Epithelial cell of prostate (primary cell): ENCODE measurements around the gene S100A3.
"Not testable (repeated sequence)": the region's sequence is repeated elsewhere in the genome, so short reads cannot be mapped to it uniquely, and the experiment has no call there.

Experiments used
- DNase-seq: peaks from one replicate; pipeline ENCODE4 v3.0.0-alpha.2; 2011; ENCODE audit warnings: low read depth, low spot score
- H3K27ac ChIP-seq: fragments of 450-650 bp; 2 replicates; pipeline ENCODE4 v1.5.1; 2017; ENCODE audit warnings: mild to moderate bottlenecking

The S100A3 gene

DNA sequence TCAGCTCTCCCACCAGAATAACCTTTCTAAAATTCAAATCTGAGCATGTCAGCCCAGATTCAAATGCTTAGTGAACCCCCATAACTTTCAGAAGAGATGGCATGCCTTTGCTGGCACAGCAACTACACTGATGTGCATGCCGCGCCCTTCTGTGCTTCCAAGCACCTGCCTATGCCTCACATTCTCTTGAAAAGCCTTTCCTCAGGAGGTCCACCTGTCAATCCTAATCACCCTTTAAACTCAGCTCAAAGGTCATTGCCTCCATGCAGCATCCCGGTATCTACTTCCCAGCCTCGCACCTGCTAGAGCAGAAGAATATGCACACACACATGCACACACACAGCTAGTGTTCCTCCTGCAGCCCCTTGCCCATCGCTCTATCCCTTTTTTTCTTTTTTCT, 21.8 kb upstream of the S100A3 start:
- no peak for DNase-seq
- H3K27ac ChIP-seq, result no peak overlapping the region

DNA sequence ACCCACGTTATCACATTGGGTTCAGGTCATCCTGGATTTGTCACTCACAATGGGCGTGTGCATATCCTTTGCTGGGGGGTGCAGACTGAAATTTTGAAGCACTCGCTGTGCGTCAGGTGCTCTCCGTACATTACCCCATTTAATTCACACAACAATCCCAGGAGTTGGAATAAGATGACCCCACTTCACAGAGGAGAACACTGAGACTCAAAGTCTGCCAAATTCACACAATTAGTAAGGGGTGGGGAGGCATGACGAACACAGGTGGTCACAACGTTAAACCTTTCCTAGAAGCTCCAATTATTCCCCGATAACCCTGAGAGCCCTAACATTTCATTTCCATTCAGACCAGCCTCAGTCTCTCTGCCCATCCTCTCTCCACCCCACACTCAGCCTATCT, 20.4 kb upstream of the S100A3 start:
- no peak for DNase-seq
- H3K27ac ChIP-seq, result peak overlapping the region; percentile 100

DNA sequence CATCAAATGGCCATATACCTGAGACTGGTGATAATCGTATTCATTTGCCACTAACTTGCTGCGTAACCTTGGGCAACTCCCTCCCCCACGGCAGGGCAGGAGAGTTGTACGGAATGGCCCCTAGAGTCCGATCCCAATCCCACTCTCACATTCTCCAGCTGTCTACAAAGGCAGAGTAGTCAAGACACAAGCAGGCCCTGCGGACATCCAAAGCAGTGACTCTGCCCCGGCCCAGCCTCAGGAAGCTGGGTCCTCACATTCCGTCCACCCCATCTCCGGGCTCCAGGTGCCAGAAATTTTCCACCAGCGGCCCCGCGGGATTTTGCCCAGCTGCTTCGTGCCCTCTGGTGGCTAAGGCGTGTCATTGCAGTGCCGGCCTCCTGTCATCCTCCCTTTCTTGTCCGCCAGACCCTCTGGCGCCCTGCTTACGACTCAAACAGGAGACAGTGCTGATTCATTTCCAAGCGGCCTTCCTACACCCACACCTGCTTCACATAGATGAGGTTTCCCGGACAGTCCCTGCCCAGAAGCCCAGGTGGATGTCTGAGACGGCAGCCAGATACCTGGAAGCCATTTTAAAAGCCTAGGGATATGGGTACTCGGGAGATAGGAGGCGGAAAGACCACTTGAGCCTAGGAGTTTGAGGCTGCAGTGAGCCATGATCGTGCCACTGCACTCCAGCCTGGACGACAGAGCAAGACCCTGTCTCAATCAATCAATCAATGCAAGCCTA, 19.5 kb upstream of the S100A3 start:
- peak; percentile 91 for DNase-seq
- H3K27ac ChIP-seq, result peak overlapping the region; percentile 100

DNA sequence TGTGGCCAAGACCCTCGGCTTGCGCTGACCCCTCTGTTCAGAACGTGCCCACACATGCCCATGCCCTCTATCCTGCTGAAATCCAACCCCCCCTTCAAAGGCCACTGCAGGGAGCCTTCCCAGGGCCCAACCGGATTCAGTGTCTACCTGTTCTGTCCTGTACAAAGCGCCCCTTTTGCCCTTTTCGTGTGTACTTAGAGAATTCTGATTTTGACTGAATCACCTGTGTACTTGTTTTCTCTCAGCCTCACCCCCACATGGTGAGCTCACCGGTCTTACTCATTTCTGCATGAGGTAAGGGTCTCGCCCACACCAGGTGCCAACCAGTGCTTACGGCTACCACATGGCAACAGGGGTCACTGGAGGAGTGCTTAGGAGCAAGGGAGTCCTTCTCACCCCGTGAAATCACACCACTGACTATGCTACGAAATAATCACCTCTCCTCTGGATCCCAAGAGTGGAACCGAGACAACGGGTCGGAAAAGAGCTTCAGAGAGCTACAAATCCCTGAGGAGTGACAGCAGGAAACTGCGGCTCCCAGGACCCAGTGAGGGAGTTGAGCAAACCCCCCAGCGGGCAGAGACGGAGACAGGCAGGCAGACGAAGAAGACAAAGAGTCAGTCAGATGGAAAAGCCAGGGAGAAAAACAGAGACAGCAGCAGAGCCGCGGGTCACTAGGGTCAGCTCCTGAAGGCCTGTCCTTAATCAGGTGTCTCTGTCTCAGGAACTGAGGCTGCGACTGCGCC, 18.7 kb upstream of the S100A3 start:
- H3K27ac ChIP-seq, result peak overlapping the region; percentile 100
- peak; percentile 99 for DNase-seq

DNA sequence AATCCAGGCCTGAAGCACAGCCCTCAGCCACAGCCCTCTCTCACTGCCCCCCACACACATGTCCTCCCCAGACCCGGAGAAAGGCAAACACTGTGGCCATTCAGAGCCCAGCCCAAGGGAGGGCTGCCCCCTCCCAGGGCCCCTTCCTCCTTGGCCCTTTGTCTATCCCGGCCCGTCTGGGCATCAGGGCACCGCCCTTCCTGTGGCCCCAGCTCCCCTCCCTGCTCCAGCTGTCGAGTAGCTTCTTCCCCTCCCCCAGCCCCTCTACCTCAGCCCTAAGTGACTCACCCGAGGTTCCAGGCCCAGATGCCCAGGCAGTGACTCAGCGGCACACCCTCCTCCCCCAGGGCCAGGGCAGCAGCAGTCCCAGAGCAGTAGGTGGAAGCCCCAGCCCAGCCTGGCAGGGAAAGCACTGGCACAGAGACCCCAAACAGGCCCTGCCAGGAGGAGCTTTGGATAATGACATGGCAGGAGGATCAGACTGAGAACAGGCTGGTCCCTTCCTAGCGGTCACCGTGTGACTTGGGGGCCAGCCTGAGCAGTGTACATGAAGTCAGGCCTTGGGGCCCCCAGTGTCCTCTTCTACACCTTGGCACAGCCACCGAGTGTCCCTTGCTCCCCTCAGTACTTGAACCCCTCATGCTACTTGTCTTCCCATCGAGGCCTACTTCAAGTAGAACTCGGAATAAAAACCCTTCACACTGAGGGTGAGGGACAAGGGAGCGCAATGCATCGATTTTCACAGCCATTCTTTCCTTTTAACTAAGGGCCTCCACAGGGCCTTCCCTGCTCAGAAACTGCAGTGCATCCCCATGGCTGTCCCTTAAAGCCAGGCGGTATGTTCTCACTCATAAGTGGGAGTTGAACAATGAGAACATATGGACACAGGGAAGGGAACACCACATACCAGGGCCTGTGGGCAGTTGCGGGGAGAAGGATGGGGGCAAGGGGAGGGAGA, 17.6 kb upstream of the S100A3 start:
- H3K27ac ChIP-seq, result peak overlapping the region; percentile 100
- DNase-seq, result peak; percentile 98

DNA sequence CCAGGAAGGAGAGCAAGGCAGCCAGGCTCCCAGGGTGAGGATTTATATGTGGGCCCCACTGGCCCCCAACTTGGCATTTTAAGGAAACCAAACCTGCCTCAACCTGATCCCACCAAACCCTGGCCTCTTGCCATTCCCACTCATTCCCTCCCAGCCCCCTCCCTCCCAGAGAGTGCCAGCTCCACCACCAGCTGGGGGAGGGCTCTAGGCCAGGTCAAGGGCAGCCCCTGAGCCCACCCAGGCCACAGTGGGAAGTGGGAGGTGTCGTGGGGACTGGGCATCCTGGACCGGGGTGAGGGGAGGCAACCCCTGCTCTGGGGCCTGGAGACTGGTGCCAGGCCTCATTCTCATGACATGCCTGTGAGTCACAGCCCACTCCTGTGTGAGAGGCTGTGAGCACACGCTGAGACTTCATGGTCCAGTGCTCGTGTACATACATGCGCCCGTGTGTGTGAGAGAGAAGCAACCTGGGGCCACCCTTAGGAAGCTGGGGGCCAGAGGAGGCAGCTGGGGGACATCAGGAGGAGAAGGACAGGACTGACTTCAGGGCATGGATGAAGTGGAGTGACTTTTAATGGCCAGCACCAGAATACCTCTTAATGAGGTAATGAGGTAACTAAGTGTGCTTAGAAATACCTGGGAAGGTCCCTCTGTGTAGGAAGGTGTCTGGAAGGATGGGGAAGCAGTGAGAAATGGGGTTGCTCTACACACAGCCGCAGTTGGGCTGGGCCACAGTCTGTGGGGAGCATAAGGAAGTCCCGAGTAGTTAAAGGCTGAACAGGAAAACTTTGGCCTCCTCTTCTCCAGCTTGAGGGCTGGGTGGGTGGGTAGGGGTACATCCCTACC, 16.7 kb upstream of the S100A3 start, which contains the start of gene S100A2:
Gene S100A2 (minus strand): TSS at position 316 of the 846 bp plus-strand sequence. CDS start 1,967 bp downstream, outside the sequence.
- peak; percentile 99 for DNase-seq
- H3K27ac ChIP-seq, result peak within 1 kb of the TSS; percentile 100

DNA sequence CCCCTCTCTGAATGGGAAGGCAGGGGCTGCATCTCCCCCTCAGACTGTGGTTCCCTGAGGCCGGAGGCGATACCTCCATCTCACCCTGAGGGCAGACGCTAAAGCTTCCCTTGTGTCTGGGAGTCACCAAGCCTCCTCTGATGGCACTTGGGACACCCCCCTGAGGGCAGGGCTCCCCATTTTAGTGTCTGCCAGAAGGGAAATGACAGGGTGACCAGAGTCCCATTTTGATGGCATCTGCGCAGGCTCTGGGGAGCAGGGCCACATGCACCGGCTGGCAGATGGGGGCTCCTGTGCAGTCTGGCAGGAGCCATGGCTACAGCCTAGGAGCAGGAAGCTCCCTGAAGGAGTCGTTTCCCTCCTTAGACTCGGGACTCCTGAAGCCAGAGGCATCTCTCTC, 14.9 kb upstream of the S100A3 start:
- peak overlapping the region; percentile 100 for H3K27ac ChIP-seq
- DNase-seq, result no peak

DNA sequence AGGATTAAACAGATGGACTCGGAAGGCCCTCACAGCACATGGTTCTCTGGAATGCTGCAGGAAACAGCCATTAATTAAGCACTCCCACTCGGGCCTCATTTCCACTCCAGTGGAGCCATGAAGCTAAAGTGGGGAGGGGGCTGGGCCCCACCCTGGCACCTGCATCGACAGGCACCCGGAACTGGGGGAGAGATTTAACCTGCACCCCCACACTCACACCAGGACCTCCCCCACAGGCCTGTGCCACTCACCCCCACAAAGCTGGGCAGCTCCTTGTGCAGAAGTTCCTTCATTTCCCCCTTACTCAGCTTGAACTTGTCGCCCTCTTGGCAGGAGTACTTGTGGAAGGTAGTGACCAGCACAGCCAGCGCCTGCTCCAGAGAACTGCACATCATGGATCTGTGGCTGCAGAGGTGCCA, 14.4 kb upstream of the S100A3 start:
- DNase-seq, result no peak
- H3K27ac ChIP-seq, result peak overlapping the region; percentile 100

DNA sequence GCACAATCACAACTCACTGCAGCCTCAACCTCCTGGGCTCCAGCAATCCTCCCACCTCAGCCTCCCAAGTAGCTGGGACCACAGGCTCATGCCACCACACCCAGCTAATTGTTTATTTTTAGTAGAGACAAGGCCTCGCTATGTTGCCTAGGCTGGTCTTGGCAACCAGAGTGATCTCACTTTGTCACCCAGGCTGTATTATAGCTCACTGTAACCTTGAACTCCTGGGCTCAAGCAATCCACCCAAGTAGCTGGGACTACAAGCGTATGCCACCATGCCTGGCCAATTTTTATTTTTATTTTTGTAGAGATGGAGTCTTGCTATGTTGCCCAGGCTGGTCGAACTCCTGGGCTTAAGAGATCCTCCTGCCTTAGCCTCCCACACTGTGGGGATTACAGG, 13.0 kb upstream of the S100A3 start:
- H3K27ac ChIP-seq, result peak overlapping the region; percentile 100
- DNase-seq, result not testable (repeated sequence)

DNA sequence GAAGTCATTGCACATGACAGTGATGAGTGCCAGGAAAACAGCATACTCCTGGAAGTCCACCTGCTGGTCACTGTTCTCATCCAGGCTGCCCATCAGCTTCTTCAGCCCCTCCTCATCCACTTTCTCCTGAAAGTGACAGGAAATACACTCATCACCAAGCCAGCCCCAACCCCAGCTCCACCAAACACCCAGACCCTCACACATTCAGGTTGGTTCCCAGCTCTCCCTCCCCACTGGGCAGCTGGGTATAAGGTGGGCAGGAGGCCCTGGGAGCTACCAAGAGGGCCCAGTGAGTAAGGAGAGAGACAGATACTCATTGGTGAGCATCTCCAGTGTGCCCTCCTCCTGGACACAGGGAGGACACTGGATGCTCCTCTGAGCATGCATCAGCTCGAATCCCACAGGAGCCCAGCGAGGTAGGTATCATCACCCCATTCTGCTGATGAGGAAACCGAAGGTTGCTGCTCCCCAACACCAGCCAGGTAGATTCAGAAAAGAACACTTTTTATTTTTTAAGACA, 12.5 kb upstream of the S100A3 start:
- DNase-seq, result peak; percentile 60
- peak overlapping the region; percentile 100 for H3K27ac ChIP-seq

DNA sequence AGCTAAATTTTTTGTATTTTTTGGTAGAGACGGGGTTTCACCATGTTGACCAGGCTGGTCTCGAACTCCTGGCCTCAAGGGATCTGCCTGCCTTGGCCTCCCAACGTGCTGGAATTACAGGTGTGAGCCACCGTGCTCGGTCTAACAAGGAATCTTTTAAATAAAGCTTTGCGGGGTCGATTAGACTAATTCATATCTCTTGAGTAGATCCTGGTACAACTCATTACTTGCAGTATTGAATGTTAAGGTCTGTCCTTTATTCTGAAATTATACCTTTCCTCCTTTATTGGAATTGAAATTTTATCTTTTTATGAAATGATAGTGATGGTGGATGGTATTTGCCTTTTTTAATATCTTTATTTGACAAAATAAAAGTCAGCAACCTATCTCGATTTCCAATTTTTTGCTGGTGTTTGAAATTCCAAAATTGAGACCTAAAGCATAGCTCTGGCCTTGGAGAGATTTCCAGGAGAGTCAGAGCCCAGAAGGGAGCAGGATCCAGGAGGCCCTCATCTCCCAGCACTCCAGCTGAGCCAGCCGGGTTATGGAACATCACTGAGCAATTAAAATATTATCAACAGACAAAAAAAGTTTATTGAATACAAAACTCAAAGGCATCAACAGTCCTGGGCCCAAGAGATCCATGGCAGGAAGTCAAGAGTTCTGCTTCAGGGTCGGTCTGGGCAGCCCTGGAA, 11.9 kb upstream of the S100A3 start:
- DNase-seq, result no peak
- peak overlapping the region; percentile 100 for H3K27ac ChIP-seq

DNA sequence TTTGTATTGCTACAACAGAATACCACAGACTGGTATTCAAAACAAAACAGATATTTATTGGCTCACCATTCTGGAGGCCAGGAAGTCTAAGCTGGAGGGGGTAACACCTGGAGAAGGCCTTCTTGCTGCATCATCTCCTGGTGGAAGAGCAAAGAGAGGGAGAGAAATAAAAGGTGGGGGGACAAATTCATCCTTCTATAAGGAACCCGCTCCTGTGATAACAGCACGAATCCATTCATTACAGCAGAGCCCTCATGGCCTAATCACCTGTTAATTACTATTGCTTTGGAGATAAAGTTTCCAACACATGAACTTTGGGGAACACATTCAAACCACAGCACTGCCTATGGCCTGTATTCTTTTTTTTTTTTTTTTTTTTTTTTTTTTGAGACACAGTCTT, 11.2 kb upstream of the S100A3 start:
- H3K27ac ChIP-seq, result peak overlapping the region; percentile 100
- DNase-seq, result no peak

DNA sequence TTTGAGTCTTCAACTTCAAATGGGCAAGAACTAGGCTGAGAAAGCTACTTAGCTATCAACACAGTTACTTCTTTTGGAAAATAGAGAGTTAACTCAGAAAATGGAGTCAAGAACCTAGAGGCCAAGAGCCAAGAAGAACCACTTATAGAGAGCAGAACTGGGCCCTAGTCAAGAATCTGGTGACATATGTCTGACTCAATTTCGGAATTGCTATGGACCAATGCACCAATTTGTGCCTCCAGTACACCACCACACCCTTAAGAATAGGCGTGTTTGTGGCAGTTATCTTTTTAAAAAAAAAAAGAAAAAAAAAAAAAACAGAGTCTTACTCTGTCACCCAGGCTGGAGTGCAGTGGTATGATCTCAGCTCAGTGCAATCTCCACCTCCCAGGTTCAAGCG, 8.8 kb upstream of the S100A3 start:
- no peak for DNase-seq
- H3K27ac ChIP-seq, result peak overlapping the region; percentile 100

DNA sequence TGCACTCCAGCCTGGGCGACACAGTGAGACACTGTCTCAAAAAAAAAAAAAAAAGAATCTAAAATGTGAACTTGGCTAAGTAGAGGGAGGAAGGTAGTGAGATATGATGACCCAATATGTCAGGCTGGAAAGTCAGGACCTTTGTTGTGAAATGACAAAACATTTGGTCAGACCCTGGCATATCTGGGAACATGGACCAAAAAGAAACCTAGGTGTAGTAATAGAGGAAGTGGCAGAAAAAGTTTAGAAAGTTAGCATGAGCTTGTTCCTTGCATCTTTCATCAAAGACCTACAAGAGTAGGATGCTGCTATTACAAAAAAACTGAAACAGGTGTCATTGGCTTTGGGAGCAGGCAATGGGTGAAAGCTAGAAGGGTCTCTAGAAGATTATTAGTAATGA, 7.3 kb upstream of the S100A3 start:
- peak overlapping the region; percentile 100 for H3K27ac ChIP-seq
- no peak for DNase-seq

DNA sequence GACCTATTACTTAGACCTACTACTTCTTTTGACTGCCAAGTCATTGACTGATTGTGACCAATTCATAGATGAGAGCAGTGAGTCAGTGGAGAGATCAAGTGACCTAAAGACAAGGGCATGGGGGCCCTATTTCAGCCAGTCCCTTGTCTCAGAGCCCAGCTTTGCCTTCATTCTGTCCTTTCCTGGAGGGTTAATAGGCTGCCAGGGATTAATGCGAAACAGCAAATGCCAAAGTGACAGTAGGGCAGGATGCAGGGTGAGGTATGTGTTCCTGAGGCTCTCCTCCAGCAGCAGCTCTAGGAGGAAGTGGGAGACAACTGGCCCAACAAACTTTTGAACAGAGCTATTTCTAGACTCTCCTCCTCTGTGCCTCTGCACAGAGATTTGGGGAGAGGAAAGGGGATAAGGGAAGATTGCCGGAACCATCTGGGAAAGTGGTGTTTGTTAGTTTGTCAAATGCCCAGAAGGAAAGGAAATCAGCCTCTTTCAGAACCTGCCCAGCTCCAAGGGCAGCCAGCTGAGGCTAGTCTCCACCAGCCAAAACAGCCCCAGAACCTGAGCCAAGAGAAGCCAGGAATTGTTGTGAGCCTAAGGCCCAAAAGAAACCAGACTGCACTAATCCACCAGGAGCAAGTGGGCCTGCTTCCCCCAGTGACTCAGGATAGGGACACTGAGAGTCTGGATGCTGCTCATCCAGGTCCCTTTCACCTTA, 4.9 kb upstream of the S100A3 start:
- DNase-seq, result no peak

DNA sequence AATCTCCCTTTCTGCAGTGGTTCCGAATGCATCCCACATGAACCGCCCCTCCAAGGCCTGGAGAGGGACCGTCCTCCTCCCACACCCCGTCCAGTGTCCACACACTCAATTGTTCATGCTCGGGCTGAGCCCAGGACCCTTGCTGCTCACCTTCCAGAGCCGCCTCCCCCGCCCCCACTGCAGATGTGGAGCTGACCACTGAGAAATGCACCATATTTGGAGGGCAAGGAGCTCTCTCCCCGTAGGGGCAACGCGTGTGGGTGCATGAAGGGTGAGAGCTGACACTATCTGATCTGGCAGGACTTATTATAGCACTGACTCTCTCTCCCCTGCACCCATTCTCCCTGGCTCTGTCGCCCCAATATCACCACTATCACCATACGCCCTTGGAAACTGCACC, 4.0 kb upstream of the S100A3 start:
- H3K27ac ChIP-seq, result no peak overlapping the region
- no peak for DNase-seq

More for the DNA sequence above, 4.9 kb upstream of the S100A3 start:
- H3K27ac ChIP-seq, result peak overlapping the region; percentile 50

DNA sequence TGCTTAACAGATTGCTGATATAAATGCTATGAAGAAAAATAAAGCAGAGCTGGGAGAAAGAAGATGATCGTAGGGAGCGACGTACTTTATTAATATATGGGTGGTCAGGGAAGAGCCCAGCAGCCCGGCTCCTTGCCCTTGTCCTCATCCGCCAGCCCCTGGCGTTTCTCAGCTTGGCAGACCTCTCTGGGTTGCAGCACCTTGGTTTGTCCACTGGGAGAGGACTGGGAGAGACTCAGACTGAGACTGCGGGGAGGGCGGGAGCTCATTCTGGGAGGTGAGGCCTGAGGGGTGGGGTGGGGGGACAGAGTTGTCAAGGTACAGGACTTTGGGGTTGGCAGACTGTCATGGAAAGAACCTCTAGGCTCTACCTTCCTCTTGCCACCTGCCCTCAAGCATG, 3.3 kb upstream of the S100A3 start:
- no peak overlapping the region for H3K27ac ChIP-seq
- DNase-seq, result no peak

DNA sequence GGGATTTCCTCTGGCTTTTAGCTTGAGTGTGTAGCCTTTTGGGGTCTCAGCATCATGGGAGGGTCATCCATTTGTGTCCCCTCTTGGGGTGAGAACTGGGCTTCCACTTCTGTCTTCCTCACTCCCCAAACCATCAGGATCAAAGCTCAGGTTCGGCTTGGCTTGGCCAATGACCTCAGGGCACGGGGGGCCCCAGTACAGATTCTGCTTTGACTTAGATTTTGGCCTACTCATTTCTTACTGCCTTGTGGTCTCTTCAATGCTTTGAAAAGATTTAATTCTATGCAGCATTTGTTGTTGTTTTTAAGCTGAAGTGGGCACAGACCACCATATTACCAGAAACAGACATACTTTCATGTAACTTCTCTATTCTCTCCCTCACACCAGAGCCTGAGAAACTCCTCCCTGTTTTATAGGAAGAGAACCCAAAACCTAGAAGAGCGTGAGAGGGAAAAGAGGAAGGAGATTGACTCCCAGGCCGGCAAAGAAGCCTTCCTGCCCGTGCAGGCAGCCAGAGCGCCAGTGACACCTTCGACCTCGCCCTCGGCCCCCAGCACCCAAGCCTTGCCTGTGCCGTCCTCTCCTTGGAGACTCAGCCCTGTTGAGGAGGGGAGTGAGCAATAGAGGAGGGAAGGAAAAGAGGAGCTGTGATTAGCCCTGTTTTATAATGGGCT, 1.9 kb upstream of the S100A3 start:
- DNase-seq, result no peak
- peak overlapping the region; percentile 32 for H3K27ac ChIP-seq
